Islet of Langerhans (tissue), 1 donor: ENCODE measurements around the gene WDR7.

ENCODE experiments used
- FAIRE-seq: peaks from one replicate; lab custom pipeline; 2011; peaks lifted over from hg19 to GRCh38; lab: Jason Lieb, UNC

Gene WDR7

DNA sequence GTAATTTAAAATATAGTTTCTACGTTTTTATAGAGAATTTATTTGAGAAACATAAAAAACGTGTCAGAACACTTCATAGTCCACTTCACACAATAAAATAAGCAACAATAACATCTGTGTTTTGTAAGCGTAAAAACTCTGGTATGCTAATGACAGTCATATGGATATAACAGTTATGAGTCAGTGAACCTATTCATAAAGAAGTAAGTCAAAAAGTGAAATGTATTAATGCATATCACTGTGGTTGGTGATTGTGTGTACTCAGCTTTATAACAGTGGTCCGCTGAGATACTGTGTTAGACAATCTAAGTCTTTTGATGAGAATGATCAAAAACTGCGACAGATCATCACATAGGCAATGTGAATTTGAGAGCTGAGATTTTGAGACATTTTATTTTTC, 153.2 kb downstream of the WDR7 start:
- no peak for FAIRE-seq

DNA sequence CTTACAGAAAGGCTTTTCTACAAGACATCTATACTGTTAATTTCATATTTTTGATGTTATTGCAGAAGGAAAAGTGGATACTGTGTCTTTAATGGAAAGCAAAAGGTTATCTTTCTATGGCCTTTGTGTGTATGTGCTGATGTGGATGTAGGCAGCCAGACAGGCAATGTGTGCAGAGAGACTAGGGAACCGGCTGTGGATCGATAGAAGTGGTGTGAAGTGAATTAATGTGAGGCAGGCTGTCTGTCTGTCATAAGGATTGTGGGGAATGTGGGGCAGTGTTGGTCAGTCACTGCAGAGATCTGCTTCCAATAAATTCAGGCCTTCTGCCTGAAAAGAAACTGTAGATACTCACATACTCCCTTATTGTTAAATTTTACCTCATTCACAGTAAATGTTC, 156.7 kb downstream of the WDR7 start:
- no peak for FAIRE-seq

DNA sequence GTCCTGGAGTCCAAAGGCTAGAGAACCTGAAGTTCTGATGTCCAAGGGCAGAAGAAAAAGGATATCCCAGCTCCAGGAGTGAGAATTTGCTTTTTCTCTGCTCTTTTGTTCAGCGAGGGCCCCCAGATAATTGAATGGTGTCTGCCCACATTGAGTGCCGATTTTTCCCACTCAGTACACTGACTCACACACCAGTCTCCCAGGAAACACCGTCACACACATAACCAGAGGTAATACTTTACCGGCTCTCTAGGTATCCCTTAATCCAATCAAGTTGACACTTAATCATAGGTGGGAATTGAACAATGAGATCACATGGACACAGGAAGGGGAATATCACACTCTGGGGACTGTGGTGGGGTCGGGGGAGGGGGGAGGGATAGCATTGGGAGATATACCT, 161.5 kb downstream of the WDR7 start:
- no peak for FAIRE-seq

DNA sequence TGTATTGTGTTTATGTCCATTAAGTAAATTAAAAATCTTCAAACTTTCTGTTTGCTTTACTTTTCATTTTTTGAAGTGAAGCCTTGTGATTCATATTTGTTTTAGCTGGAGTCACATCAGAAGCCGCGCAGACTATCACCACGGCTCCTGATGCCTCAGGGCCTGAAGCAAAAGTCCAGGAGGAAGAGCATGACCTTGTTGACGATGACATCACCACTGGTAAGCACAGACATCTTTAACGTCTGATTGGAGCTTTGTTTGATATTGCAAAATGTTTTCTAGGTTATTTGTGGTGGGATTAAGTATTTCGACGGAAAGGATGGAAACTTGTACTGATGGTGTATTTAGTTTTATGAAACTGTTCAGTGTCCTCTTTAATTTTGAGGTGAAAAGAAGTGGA, 164.8 kb downstream of the WDR7 start:
- no peak for FAIRE-seq

DNA sequence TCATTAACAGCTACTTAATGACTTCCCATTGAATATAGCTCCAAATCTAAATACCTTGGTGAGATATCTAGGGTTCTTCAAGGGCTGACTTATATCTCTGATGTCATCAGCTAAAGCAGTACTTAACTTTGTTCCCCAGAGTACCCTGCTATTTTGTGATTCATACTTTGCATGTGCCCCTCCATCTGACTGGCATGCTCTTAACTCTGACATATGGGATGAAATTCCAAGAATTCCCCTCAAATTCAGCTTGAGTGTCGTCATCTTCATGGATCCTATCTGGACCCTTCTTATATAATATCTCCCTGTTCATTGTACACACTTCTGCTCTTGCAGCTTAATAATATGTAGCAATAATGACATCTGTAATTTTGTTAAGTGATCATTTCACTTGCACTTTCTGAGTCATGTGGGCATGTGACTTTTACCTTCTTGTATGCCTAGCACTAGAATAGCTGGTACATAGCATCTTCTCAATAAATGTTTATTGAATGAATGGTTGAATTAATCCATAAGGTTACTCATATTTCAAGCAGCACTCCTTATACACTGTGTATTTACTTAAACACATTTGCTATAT, 172.9 kb downstream of the WDR7 start:
- FAIRE-seq, result no peak

DNA sequence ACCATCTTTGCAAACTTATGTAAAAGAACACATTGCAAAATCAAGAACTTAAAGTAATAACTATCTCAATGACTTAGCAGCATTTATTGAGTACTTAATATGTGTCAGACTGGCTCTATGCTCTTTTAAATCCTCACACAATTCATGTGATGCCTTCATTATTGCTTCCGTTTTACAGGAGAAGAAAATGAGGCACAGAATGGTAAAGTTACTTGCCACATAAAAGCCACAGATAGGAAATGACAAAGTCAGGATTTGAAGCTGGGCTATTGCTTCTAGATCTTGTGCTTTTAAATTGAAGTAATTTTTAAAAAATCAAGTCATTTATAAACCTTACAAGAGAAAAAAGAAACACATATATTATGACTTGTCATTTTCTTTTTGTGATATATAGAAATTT, 174.2 kb downstream of the WDR7 start:
- no peak for FAIRE-seq

DNA sequence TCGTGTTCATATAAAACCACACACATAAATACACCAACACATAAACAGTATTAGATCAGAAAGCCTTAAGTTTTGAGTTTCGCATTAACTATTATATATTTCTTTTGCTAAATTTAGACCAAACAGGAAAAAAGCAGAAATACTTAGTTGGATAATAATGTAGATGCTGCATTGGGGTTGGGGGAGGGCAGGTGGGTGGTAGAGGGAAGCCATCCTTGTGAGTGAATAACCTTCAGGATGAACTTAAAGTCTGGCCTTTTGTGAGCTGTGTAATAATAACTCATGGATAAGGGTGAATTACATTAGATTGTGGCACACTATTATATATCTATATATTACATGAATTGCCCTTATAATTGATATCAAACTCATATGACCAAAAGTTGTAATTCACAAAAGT, 174.7 kb downstream of the WDR7 start:
- FAIRE-seq, result no peak

DNA sequence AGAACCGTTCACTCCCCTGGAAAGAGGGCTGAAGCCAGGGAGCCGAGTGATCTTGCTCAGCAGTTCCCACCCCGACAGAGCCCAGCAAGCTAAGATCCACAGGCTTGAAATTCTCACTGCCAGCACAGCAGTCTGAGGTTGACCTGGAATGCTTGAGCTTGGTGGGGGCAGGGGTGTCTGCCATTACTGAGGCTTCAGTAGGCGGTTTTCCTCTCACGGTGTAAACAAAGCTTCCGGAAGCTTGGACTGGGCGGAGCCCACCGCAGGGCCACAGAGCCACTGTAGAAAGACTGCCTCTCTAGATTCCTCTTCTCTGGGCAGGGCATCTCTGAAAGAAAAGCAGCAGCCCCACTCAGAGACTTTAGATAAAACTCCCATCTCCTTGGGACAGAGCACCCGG, 180.8 kb downstream of the WDR7 start:
- FAIRE-seq, result no peak

DNA sequence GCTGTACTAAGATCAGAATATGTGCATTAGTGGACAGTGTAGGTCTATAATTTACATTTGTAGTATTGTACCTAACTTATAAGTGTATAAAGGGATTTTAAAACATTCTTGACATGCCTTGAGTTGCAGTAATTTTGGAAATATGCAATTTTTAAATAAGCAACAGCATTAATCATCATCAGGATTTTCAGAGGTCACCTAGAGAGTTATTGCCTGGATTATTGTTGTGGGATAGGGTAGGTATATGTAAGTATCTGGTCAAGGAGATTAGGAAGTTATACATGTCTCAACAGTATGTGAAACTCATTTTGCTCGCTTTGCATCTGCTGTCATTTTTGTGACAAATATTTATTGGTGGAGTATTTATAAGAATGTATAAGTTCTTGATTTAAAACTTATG, 184.2 kb downstream of the WDR7 start:
- no peak for FAIRE-seq

DNA sequence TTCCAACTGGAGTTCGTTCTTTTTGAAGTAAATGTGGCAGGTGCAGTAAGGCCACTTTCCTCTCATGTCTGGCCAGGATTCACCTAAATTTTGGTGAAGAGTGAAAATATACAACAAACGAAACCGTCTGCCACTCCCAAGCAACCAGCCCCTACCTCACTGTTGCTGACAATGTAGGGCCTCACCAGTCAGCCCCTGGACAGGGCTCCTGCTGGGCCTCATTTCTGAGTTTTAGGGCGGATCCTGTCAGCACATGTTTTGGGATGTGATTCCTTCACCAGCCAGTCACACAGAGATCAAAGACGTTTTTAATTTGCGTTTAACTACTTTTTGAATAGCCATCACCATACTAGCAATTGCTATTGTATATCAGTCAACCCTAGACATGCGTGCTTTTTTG, 185.0 kb downstream of the WDR7 start:
- FAIRE-seq, result no peak

DNA sequence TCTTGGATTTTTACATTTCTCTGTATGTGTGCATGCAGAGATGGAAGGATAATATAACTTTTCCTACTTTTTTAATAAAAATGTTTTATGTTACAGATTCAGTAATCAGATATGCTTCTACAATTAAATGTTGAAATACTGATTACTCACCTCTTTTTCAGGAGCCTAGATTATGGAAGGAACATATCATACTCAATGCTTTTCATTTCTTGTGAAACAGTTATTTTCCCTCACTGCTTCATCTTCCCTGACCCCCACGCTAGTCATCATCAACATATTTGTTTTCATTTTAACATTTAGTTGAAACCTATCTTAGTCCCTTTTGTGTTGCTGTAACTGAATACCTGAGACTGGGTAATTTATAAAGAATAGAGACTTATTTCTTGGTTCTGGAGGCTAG, 190.7 kb downstream of the WDR7 start:
- no peak for FAIRE-seq

DNA sequence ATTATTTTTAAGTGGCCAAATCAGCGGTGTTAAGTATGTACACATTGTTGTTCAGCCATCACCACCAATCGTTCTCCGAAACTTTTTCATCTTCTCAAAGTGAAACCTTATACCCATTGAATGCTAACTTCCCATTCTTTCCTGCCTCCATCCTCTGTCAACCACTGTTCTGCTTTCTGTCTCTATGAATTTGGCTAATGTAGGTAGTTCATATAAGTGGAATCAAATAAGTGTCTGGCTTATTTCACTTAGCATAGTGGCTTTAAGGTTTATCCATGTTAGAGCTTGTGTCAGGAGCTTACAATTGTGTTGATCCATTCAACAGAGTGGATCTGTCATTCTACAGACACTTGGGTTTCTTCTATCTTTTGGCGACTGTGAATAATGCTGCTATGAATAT, 192.1 kb downstream of the WDR7 start:
- no peak for FAIRE-seq

DNA sequence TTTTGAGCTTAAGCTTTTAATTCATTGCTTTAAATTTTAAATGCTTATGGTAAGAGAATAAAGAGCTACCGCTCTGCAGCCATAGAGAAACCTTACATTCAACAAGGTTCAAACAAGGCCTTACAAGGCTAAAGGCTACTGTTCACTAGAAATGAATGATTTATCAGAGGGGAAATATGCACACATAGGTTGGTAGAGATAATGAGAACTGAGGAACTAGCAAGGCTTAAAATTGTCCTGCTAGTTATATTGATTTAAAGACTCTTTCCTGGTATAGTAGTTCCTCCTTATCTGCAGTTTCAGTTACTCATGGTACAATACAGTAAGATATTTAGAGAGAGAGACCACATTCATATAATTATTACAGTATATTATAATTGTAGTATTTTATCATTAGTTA, 193.4 kb downstream of the WDR7 start:
- FAIRE-seq, result peak; percentile 51

DNA sequence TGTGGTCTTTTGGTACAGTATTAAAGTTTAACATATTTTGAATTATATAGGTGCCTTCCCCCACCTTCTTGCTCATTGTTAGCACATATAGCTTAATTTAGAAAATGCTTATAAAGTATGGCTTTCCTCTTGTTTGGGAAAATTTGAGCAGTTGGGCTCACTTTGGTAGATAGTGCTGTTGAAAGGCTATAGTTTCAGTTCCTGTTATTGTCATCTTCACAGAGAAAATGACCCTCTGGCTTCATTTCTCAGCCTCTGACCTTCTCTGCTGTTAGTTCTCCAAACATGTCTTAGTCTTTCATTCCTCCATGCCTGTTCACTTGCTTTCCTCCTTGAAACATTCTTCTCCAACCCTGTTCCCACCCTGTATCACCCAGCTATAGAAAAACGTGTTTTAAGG, 200.6 kb downstream of the WDR7 start:
- FAIRE-seq, result no peak

DNA sequence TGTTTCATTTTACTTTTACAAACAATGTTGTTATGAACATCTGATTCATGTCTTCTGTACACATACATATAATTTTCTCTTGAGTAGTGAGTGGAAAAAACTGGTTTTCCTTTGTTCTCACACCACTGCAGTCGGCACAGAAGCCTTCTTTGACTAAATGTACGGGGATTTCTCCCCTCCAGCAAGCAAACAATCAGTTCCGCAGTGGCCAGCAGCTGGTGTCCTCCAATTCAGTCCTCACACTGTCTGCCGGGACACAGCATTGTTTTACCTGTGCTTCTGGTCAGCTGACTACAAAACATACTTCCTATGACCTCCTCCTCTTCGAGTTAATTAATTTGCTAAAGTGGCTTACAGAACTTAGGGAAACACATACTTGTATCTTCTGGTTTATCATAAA, 202.8 kb downstream of the WDR7 start:
- FAIRE-seq, result no peak

DNA sequence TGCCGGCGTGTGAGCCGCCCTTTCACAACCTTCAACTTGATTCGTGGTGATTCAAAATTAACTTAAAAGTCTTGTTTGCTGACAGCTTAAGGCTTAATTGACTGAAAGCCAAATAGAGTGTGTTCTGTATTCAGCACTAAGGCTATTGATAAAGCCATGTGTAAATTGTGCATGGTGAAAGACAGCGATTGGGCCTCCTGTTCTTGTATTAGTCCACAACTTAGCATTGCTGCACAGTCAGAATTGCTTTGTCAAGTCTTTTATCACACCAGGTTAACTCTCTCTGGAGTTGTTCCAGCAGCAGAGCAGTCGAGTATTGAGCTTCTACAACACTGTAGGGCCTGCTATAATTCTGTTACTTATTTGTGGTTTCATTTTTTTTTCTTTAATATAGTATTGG, 210.1 kb downstream of the WDR7 start:
- no peak for FAIRE-seq

DNA sequence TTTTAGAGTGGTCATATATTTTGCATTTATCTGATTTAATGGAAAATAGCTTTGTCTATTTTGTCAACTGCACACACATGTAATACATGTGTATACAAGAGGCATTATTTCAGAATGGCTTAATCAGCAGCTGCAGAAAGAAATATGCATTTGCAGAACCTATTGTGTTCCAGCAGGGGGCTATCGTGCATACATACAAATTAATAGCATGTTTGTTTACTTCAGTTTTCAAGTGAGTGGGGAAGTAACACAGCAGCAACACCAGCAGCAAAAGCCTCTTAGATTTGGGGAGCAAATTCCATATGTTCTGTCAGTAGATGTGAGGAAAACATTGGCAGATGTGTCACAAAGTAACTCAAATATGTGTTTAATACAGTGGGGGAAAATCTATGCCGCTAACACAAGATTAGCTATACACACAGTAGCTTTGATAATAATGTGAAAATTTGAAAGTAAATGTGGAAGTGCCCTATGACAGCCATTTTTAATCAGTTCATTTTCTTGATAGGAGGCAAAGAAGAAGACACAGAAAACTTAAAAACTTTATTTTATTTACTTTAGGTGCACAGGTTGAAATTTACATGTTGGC, 218.1 kb downstream of the WDR7 start:
- peak; percentile 92 for FAIRE-seq

DNA sequence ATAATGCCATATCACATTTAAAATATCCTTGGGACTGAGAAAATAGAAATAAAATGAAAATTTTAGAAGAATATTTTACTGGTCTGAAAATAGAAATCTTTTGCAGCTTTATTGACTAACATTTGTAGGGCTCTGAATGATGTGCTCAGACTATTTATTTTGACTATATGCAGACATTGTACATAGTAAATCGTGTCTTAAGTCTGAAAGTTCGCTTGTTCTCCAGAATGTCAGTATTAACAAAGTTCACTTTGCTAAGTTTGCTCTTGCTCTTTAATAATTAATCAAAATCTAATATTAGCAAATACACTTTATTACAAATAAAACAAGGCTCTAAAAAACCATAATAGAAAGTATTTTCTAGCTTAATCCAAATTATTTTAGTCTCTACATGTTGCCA, 219.8 kb downstream of the WDR7 start:
- FAIRE-seq, result no peak

DNA sequence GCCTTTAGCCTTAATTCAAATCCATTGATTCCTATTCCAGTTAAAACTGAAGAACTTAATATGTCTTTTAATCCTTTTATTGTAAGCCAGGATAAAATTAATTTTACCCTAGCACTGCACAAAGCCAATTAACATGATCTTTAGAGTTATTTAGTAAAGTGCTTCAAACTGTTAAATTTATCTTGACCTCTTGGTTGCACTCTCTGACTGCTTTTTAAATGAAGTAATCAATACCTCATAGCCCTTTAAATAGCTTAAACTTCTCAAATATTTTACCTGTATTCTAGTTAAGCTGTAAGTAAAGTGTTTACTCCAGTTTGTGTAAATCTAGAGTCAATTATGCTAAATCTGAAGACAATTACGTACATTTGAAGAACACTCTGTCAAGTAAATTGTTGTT, 221.0 kb downstream of the WDR7 start:
- no peak for FAIRE-seq

DNA sequence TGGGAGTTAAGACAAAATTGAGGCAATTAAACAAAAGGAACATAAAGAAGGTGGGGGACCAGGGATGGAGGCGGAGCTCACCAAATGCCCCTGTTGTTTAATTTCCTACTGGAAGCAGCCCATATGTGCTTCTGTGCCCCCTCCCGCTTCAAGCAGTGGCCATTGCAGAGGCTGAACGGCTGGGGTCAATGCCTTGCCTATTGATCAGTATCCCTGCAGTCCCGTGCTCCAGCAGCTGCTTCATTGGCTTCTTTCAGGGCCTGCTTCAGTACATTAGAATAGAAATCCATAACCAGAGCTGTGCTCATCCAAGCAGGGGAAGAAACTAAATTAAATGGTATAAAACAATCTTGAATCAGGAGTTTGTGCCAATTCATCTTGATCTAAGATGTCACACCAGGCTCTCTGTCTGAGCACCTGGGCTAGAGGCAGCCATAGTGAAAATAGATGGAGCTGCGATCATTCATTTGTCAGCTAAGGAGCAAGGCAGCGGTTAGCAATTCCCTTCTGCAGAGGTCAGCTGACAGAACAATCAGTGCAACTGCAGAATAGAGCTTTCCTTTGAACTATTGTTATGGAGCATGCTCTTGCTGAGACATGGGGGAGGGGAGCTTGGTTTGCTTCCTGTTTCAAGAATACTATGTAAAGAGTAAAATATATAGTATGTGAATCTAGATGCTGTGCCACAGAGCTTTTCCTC, 222.4 kb downstream of the WDR7 start:
- no peak for FAIRE-seq

DNA sequence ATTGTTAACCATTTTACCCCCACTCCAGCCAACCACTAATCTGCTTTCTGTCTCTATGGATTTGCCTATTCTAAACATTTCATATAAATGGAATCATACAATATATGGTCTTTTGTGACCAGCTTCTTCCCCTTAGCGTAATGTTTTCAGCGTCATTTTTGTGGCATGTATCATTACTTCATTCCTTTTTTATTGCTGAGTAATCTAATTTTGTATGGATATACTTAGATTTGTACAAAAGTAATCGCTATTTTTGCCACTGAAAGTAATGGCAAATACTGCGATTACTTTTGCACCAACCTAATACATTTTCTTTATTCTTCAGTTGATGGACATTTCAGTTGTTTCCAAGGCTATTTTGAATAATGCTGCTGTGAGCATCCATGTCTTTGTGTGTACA, 227.6 kb downstream of the WDR7 start:
- FAIRE-seq, result no peak

DNA sequence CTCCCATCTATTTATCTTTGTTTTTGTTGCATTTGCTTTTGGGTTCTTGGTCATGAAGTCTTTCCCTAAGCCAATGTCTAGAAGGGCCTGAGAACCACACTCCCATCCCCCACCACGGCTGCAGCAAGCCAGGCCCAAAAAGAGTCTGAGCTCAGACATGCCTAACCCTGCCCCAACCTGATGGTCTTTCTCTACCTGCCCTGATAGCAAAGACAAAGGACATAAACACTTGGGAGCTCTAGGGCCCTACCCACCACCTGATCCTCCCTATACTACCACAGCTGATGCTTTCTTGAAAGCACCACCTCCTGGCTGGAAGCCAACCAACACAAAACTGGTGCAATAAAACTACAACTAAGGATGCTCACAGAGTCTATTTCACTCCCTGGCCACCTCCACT, 233.4 kb downstream of the WDR7 start:
- no peak for FAIRE-seq

DNA sequence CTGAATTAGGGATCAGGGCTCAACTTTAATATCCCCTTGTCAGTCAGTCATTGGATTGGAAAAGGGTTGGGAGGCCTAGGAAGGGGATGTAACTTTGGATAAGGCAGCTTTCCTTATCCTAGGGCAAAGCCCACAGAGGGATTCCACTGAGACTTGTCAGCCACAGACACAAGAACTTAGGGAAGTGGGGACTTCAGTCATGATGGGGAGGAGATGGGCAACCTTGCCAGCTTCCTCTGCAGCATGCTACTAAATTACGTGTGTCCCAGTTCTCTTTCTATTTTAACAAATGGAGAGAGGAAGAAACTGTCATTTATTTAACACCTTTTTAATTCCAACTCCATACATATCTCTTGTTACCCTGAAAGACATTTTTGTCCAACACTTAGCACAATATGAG, 237.8 kb downstream of the WDR7 start:
- FAIRE-seq, result no peak

DNA sequence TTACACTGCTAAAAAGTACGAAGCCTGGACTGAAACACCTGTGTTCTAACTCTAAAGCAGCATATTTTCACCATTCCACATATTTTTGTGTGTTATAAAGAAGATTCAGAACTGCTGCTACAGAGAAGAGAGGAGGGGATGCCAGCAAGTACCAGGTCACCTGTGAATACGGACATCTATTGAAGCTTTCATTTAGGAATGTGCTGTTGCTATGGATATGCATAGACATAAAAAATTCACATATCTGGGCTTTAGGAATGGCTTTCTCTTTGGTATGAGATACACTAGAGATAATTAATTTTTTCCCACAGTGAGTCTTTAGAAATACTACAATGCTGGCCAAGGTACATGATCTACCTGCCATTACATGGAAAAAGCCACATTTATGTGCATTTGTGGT, 238.5 kb downstream of the WDR7 start:
- FAIRE-seq, result no peak
